Mucosa of rectum (tissue), 2 donors: ENCODE measurements around the gene SESTD1.
A peak's percentile ranks its signal among the peaks of the same experiment; 100 is the strongest.

Experiments
- H3K27ac ChIP-seq, 2 donors: one replicate each; pipeline ENCODE4 v1.7.0; 2013; ENCODE audit warnings: inconsistent platforms in 2 of 2, low read depth in 2 of 2, low read length in 2 of 2
- H3K27me3 ChIP-seq, 2 donors: one replicate each; pipeline ENCODE4 v1.7.0; 2013; ENCODE audit warnings: low read length in 2 of 2; ENCODE audit not compliant: control insufficient read depth in 2 of 2, insufficient read depth in 2 of 2
- H3K36me3 ChIP-seq, 2 donors: one replicate each; pipeline ENCODE4 v1.7.0; 2013; ENCODE audit warnings: low read length in 2 of 2; ENCODE audit not compliant: control insufficient read depth in 2 of 2, insufficient read depth in 2 of 2
- H3K4me1 ChIP-seq, 2 donors: one replicate each; pipeline ENCODE4 v1.7.0; 2013; ENCODE audit warnings: low read length in 2 of 2, mild to moderate bottlenecking in 1 of 2; ENCODE audit not compliant: control insufficient read depth in 2 of 2, insufficient read depth in 2 of 2
- H3K4me3 ChIP-seq, 2 donors: one replicate each; pipeline ENCODE4 v1.7.0; 2013; ENCODE audit warnings: low read length in 2 of 2
- H3K9ac ChIP-seq, 2 donors: one replicate each; pipeline ENCODE4 v1.7.0; 2013; ENCODE audit warnings: low read length in 2 of 2, low read depth in 1 of 2, mild to moderate bottlenecking in 1 of 2
- H3K9me3 ChIP-seq, 2 donors: one replicate each; pipeline ENCODE4 v1.7.0; 2013; ENCODE audit warnings: low read length in 2 of 2; ENCODE audit not compliant: control insufficient read depth in 2 of 2
- donor health status: healthy.
- donor health status: Normal muscosa, but diverticular disease.

SESTD1 gene

GRCh38 chr2:179290329-179290728 is 25.7 kb upstream of the SESTD1 start:
- Histone ChIP-seq H3K9ac (no peak overlapping the region), H3K4me3 (no peak overlapping the region), H3K27ac (no peak overlapping the region), H3K9me3 (no peaks in the 10 kb centered on the region), H3K27me3 (no peaks in the 10 kb centered on the region), H3K36me3 (no peaks in the 10 kb centered on the region), H3K4me1 (no peaks in the 10 kb centered on the region)

- H3K27me3 ChIP-seq: no peaks in the 10 kb centered on the region
- H3K27ac ChIP-seq: no peak overlapping the region
- no peak overlapping the region for H3K9ac ChIP-seq
- H3K4me3 ChIP-seq: no peak overlapping the region
- no peaks in the 10 kb centered on the region for H3K4me1 ChIP-seq
- no peaks in the 10 kb centered on the region for H3K36me3 ChIP-seq
- no peaks in the 10 kb centered on the region for H3K9me3 ChIP-seq
These were observed 20.4 kb upstream of the SESTD1 start for GRCh38 chr2:179285060-179285459.

- H3K9me3 ChIP-seq: no peaks in the 10 kb centered on the region
- peaks cover 0 to 4% of the 10 kb centered on the region in 2 donors for H3K4me1 ChIP-seq
- no peak overlapping the region for H3K4me3 ChIP-seq
- H3K27ac ChIP-seq: no peak overlapping the region
- no peaks in the 10 kb centered on the region for H3K27me3 ChIP-seq
- H3K9ac ChIP-seq: no peak overlapping the region
- H3K36me3 ChIP-seq: no peaks in the 10 kb centered on the region
These were observed 13.0 kb upstream of the SESTD1 start for GRCh38 chr2:179277429-179278196.

GRCh38 chr2:179275253-179276012 is 10.8 kb upstream of the SESTD1 start:
- no peaks in the 10 kb centered on the region for H3K9me3 ChIP-seq
- peaks cover 0 to 7% of the 10 kb centered on the region in 2 donors for H3K4me1 ChIP-seq
- H3K27ac ChIP-seq: peak overlapping the region in 1 of 2 donors; percentile 20
- no peaks in the 10 kb centered on the region for H3K36me3 ChIP-seq
- no peak overlapping the region for H3K4me3 ChIP-seq
- no peaks in the 10 kb centered on the region for H3K27me3 ChIP-seq
- H3K9ac ChIP-seq: no peak overlapping the region

- Histone ChIP-seq H3K27me3 (no peaks in the 10 kb centered on the region), H3K9ac (no peak overlapping the region), H3K4me3 (no peak overlapping the region), H3K9me3 (no peaks in the 10 kb centered on the region), H3K36me3 (no peaks in the 10 kb centered on the region), H3K4me1 (peaks cover 0 to 7% of the 10 kb centered on the region in 2 donors), H3K27ac (no peak overlapping the region)
These were observed 10.1 kb upstream of the SESTD1 start for GRCh38 chr2:179274749-179275148.

GRCh38 chr2:179273461-179273962 is 8.9 kb upstream of the SESTD1 start:
- H3K4me3 ChIP-seq: no peak overlapping the region
- H3K27me3 ChIP-seq: no peaks in the 10 kb centered on the region
- H3K9ac ChIP-seq: no peak overlapping the region
- no peaks in the 10 kb centered on the region for H3K36me3 ChIP-seq
- peak overlapping the region in 1 of 2 donors; percentile 17 for H3K27ac ChIP-seq
- H3K4me1 ChIP-seq: peaks cover 0 to 7% of the 10 kb centered on the region in 2 donors
- H3K9me3 ChIP-seq: no peaks in the 10 kb centered on the region

GRCh38 chr2:179272406-179273192 is 8.0 kb upstream of the SESTD1 start:
- Histone ChIP-seq H3K4me3 (no peak overlapping the region), H3K27ac (peak overlapping the region in 1 of 2 donors; percentile 64), H3K9ac (no peak overlapping the region)

GRCh38 chr2:179270689-179271088 is 6.1 kb upstream of the SESTD1 start:
- no peak overlapping the region for H3K27ac ChIP-seq
- no peaks in the 10 kb centered on the region for H3K9me3 ChIP-seq
- H3K4me3 ChIP-seq: no peak overlapping the region
- peaks cover 0 to 7% of the 10 kb centered on the region in 2 donors for H3K4me1 ChIP-seq
- H3K9ac ChIP-seq: no peak overlapping the region
- H3K36me3 ChIP-seq: no peaks in the 10 kb centered on the region
- no peaks in the 10 kb centered on the region for H3K27me3 ChIP-seq

More at GRCh38 chr2:179272406-179273192, 8.0 kb upstream of the SESTD1 start:
- no peaks in the 10 kb centered on the region for H3K9me3 ChIP-seq
- H3K4me1 ChIP-seq: peaks cover 0 to 7% of the 10 kb centered on the region in 2 donors
- no peaks in the 10 kb centered on the region for H3K27me3 ChIP-seq
- no peaks in the 10 kb centered on the region for H3K36me3 ChIP-seq

GRCh38 chr2:179268277-179268925 is 3.8 kb upstream of the SESTD1 start:
- H3K36me3 ChIP-seq: no peaks in the 10 kb centered on the region
- no peak overlapping the region for H3K27ac ChIP-seq
- no peaks in the 10 kb centered on the region for H3K27me3 ChIP-seq

More at GRCh38 chr2:179268277-179268925, 3.8 kb upstream of the SESTD1 start:
- peaks cover 3 to 9% of the 10 kb centered on the region in 2 donors for H3K4me1 ChIP-seq
- H3K4me3 ChIP-seq: no peak overlapping the region
- no peak overlapping the region for H3K9ac ChIP-seq
- H3K9me3 ChIP-seq: no peaks in the 10 kb centered on the region
